BE2C (cell line): Measurements from ENCODE around the gene TMEM72.

ENCODE experiments used
- DNase-seq: peaks from one replicate; pipeline ENCODE4 v3.0.0-alpha.2; 2020
- H3K27me3 ChIP-seq: fragments of 250-450 bp; sonication (Bioruptor Pico); 2 replicates; pipeline ENCODE4 v1.5.1; 2020; ENCODE audit warnings: mild to moderate bottlenecking
- H3K36me3 ChIP-seq: fragments of 250-450 bp; sonication (Bioruptor Pico); 2 replicates; pipeline ENCODE4 v1.5.1; 2020; ENCODE audit warnings: mild to moderate bottlenecking
- H3K4me1 ChIP-seq: fragments of 250-450 bp; sonication (Bioruptor Pico); 2 replicates; pipeline ENCODE4 v1.5.1; 2020
- H3K4me3 ChIP-seq: 2 replicates; pipeline ENCODE4 v1.5.1; 2011; ENCODE audit warnings: low read depth, low read length
- H3K9me3 ChIP-seq: fragments of 250-450 bp; sonication (Bioruptor Pico); 2 replicates; pipeline ENCODE4 v1.5.1; 2020
- CTCF ChIP-seq: IDR thresholded peaks from 2 replicates; pipeline ENCODE4 v1.5.1; 2012; ENCODE audit warnings: mild to moderate bottlenecking, low read depth, low read length

TMEM72 gene

GRCh38 chr10:44922796-44923545 is 11.8 kb downstream of the TMEM72 start:
- no peak for TF ChIP-seq CTCF
- no peaks in the 10 kb centered on the region for H3K36me3 ChIP-seq
- DNase-seq: no peak
- no peaks in the 10 kb centered on the region for H3K27me3 ChIP-seq
- no peaks in the 10 kb centered on the region for H3K9me3 ChIP-seq
- no peaks in the 10 kb centered on the region for H3K4me1 ChIP-seq
- no peak overlapping the region for H3K4me3 ChIP-seq

- Histone ChIP-seq H3K9me3 (no peaks in the 10 kb centered on the region), H3K4me1 (no peaks in the 10 kb centered on the region), H3K27me3 (no peaks in the 10 kb centered on the region), H3K4me3 (no peak overlapping the region), H3K36me3 (no peaks in the 10 kb centered on the region)
- DNase-seq: no peak
- no peak for TF ChIP-seq CTCF
Observed at GRCh38 chr10:44923611-44924010, 12.5 kb downstream of the TMEM72 start.

- Histone ChIP-seq H3K9me3 (no peaks in the 10 kb centered on the region), H3K4me1 (no peaks in the 10 kb centered on the region), H3K4me3 (no peak overlapping the region), H3K27me3 (no peaks in the 10 kb centered on the region), H3K36me3 (no peaks in the 10 kb centered on the region)
- DNase-seq: no peak
- no peak for TF ChIP-seq CTCF
Observed at GRCh38 chr10:44924261-44925040, 13.3 kb downstream of the TMEM72 start.

GRCh38 chr10:44925224-44925623 is 14.1 kb downstream of the TMEM72 start:
- Histone ChIP-seq H3K27me3 (no peaks in the 10 kb centered on the region), H3K36me3 (no peaks in the 10 kb centered on the region), H3K4me1 (no peaks in the 10 kb centered on the region), H3K9me3 (no peaks in the 10 kb centered on the region), H3K4me3 (no peak overlapping the region)
- TF ChIP-seq CTCF: peak; percentile 55
- DNase-seq: peak; percentile 48

GRCh38 chr10:44925811-44926750 is 14.9 kb downstream of the TMEM72 start:
- no peak overlapping the region for H3K4me3 ChIP-seq
- no peaks in the 10 kb centered on the region for H3K9me3 ChIP-seq
- TF ChIP-seq CTCF: no peak
- H3K27me3 ChIP-seq: no peaks in the 10 kb centered on the region
- H3K4me1 ChIP-seq: no peaks in the 10 kb centered on the region
- no peak for DNase-seq
- no peaks in the 10 kb centered on the region for H3K36me3 ChIP-seq
